DMS153 treated with DMSO at 0.1 percent for 48 hours (cell line): Measurements from ENCODE around the gene CLTC.
"Not testable (repeated sequence)": the region's sequence is repeated elsewhere in the genome, so short reads cannot be mapped to it uniquely, and the experiment has no call there.

Source experiments
- DNase-seq: peaks from one replicate; lab custom pipeline; 2025; ENCODE audit not compliant: unreplicated experiment; lab: John Stamatoyannopoulos, UW

The CLTC gene

DNA sequence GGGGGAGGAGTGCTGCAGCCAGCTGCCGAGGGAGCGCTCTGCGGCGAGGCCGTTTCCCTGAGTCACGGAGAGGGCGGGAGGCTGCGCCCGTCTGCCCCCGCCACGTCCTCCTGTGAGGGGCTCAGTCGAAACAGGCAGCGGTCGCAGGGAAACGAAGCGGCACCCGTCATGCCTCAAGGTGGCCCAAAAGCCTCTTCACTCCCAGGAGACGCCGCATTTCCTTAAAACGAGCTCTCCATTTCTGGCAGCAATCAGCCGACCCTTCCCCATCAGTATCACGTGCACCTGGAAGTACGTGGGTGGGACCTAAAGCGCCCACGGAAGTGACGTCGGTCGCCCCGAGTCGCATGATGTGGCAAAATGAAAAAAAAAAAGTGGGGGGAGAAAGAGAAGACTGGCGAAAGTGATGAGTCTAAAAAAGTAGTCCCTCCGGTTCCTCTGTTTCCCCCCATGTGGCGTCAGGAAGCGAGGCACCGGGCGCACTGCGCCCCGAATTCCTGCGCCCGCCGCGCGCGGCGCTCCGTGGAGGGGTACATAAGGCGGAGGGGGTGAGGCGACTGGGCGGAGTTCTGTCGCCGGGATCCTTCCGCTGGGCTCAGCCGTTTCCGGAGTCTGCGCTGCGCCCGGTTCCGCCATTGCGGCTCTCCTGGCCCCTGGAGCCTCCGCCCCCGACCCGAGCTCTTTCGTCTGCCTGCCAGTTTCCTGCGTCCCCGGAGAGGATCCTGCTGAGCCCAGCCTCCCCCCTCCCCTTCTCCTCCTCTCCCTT, at the start of gene CLTC:
TSS of gene CLTC (plus strand) at position 598 of the 766 bp plus-strand sequence. CDS start 237 bp downstream, outside the sequence.
- DNase-seq, result peak; percentile 90

DNA sequence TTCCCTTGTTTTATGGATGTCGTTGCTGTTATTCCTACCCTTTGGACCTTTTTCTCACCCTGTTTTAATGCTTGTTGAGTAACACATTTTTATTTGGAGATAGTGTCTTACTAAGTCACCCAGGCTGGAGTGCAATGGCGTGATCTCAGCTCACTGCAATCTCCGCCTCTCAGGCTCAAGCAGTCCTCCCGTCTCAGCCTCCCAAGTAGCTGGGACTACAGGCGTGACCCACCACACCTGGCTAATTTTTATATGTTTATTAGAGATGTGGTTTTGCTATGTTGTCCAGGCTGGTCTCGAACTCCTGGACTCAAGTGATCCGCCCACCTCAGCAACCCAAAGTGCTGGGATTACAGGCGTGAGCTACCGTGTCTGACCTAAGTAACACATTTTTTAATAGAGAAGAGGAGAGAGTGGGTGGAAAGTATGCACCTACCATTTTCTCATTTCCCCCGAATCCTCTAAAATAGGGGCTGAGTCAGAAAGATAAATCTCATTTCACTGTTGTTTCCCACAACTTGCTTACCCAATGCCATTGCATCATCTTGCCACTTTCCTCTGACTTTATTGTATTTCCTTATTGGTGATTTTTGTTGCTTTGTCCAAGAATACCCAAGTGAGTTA, 47.3 kb upstream of the CLTC start:
- no peak for DNase-seq

DNA sequence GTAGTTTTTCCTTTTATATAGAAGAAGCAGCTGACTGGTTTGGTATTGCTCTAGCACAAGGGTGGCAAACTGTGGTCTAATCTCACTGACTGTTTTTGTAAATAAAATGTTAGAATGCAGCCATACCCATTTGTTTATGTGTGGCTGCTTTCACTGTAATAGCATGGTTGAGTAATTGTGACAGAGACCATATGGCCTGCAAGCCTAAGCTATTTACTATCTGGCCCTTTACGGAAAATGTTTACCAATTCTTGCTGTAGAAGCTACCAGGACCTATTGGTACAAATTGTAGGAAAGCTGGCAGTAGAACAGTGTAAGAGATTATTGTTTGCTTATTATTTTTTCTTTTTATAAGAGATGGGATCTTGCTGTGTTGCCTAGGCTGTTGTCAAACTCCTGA, 35.5 kb upstream of the CLTC start:
- not testable (repeated sequence) for DNase-seq

DNA sequence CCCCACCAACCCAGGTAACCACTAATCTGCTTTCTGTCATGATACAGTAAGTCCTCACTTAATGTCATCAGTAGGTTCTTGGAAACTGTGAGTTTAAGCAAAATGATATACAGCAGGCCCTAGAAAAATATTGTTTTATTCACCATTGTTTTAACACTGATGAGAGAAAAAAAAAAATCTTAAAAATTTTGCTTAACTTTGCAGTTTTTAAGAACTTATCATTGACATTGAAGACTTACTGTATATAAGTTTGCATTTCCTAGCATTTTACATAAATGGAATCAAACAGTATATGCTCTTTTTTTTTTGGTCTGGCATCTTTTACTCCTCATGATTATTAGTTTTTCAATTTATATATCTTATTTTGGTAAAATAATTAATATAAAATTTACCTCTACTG, 19.5 kb upstream of the CLTC start:
- no peak for DNase-seq

DNA sequence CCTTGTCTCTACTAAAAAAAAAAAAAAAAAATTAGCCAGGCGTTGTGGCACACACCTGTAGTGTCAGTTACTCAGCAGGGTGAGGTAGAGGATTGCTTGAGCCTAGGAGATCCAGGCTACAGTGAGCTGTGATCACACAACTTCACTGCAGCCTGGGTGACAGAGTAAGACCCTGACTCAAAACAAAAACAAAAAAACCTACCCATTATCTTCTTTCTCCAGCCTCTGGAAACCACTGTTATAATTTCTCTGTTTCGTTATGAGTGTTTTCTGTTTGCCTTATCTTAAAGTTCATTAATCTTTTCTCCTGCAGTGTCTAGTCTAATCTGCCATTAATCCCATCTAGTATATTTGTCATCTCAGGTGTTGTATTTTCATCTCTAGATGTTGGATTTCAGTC, 18.6 kb upstream of the CLTC start:
- DNase-seq, result no peak

DNA sequence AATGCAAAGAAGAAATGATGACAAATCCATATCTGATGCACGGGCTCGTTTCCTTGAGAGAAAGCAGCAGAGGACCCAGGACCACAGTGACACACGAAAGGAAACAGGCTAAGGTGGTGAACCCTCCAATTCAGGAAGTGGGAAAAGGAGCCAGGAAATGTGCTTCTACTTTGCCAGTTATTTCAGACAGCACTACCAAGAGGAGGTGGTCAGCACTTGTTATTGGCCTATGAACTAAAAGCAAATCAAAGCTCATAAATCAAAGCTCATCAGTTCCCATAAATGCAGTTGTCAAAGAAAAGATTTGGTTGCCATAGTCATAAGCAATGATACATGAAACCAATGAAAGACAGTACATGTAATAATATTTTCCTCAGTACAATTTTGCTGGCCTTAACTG, 12.6 kb upstream of the CLTC start:
- no peak for DNase-seq

DNA sequence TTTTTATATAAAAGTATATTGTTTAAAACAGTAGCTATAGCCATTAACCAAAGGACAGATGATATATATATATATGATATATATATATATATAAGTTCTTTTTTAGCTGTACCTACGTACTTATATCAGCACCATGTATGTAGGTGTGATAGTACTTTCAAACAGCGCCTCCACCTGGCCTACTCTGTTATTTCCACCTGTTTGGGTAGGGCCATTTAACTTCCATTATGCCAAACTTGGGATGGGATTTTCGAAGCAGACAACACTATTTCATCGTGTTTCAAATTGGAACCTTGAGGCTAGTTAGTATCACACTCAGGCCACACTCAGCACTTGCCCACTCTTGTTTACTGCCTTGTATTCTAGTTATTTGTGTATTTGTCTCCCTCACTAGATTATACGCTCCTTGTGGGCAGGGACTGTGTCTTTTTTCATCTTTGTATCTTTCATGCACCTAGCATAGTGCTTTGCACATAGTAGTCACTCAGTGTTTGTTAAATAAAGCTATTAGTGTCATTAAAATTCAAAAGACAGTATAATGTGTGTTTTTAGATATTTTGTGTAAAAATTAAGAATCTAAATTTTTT, 11.8 kb upstream of the CLTC start:
- no peak for DNase-seq

DNA sequence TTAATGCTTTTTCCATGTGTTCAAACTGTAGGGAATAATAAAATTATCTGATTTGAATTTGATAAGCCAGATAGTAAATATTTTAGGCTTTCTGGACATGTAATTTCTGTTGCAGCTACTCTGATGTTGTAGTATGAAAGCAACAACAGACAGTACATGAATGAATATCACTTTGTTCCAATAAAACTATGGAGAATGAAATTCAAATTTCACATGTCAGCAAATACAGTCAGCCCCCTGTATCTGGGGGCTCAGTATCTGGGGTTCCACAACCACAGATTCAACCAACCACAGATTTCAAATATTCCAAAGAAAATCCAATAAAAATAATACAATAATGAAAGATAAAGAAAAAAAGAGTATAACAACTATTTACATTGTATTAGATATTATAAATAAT, 8.2 kb upstream of the CLTC start:
- no peak for DNase-seq

DNA sequence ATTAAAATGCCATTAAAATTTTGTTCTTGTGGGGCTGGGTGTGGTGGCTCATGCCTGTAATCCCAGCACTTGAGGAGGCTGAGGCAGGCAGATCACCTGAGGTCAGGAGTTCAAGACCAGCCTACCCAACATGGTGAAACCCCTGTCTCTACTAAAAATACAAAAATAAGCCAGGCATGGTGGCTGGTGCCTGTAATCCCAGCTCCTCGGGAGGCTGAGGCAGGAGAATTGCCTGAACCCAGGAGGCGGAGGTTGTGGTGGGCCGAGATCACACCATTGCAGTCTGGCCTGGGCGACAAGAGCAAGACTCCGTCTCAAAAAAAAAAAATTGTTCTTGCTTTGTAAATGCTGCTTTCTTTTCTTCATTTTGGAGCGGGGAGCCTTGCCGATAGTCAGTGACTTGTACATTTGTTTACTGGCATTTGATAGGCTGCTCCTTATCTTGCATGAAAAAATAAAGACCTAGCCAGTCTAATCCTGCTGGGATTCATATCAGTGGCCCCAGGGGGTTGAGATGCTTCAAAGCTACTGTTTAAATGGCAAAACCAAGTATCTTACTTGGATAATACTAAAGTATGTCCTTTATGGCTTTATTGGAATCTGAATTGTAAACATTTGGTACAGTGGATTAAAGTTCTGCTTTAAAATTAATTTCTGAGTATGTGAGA, 3.3 kb upstream of the CLTC start:
- DNase-seq, result no peak

DNA sequence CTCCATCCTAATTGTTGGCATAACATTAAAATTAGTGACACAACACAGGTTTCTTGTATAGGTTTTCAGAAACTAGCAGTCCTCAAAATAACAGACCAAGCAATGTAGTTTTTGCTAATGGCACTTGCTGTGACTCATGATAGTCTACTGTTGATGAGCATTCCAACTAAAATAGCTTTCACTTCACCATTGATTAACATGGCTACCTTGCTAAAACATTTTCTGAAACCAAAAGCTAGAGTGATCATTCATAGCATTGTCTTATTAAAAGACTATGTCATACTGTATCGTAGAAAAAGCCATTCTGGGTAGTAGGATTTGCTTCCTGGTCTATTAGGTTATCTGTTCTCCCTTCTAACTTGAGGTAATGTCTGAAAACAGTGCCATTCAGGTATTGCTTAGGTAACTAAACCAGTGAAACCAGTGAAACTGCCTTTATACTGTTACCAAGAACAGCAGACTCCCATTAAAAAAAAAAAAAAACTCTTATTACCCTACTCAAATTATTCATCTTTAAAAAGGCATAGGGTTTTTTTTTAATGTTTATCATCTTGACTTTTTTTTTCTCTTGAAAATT, 2.5 kb upstream of the CLTC start:
- no peak for DNase-seq

DNA sequence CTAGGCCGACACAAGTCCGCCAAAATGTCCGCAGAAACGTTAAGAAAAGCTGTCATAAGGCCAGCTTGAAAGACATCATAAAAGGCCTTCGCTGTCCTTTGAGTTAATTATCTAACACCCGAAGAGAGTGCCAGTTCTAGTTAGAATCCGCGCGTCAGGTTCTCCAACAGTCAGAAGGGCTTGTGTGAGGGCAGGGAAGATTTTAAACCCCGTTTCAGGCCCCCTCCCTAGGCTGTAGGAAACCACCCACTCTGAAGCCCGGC, 729 bp upstream of the CLTC start:
- no peak for DNase-seq

DNA sequence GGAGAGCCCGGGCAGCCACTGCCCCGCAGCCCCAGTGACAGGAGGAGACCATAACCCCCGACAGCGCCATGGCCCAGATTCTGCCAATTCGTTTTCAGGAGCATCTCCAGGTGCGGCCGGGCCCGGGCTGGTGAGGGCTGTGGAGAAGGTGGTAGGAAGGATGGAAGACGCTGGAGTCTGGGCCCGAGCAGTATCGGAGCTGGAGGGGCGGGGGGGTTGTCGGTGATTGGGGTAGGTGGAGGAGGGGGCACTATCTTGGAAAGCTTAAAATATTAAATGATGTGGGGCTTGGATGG, 317 bp downstream of the CLTC start:
- no peak for DNase-seq

DNA sequence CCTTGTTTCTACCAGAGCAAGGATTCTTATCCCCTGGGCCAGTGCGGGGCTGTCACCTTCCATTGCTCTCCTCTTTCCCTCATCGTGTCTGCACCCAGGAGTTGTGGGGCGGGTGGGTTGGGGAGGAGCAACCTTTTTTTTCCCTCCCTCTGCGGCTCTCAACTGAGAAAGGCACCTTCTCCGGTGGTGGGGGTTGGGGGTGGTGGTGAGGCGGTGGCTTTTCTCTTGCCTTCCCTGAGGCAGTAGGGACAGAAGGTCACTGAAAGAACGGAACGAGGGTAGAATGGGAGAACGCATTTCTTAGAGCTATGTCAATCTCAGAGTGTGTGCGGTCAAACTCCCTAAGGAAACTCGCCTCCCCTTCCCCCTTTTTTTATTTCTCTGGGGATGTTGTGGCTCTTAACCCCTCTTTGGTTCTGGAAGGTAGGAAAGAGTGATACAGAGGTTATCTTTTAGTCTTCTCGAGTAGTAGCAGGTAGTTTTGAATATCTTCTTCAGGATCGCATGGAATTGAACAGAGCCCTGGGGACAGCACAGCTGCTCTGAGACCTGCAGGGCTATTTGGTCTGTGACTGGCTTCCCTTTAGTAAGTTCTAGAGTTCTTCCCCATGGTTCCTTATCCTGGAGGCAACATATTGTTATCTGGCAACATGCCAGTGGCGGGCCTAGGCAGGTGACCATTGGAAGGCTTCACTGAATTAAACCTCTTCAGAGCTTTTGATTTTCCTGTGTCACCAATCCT, 994 bp downstream of the CLTC start:
- DNase-seq, result no peak

DNA sequence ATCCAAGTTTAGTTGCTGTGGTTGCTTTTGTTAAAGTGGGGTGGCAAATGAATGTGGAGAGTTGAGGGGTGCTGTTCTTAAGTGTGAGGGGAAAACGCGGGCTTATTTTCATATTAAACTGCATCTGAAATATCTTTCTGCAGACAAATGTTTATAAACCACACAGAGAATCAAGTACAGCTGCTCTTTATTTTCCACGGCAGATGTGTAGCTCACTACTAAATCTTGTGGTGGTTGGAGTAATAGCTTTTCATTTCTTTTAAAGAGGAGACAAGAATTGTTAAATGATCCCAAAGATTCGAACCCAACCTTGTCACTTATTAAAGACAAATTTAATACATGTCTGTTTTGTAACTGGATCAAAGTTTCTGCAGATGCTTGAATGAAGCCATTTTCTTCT, 2.1 kb downstream of the CLTC start:
- DNase-seq, result no peak

DNA sequence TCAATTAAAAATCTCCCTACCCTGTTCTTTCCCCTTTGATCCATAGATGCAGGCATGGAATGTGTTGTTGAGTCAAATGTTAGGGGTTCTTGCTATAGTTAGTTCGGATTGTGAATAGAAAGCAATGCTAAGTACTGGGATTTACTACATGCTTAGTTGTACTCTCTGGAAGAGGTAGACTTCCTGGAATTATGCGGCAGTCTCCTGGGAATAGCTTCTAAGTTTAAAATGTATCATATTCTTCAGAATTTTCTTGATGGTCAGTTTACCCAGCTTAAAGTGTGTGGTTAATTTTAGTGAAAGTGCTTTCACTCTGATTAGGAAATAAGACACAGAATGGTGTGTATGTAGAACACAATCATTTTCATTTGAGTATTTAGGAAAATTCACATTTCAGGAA, 3.5 kb downstream of the CLTC start:
- no peak for DNase-seq

DNA sequence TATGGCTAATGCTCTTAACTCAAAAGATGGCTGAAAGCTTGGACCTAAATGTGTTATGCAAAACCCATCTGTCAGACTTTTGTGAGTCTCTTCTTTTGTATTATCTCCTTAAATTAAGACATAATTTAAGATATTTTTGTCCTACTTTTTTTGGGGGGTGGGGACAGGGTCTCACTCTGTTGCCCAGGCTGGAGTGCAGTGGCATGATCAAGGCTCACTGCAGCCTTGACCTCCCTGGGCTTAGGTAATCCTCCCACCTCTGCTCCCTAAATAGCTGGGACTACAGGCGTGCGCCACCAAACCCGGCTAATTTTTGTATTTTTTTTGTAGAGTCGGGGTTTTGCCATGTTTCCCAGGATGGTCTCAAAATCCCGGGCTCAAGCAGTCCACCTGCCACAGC, 7.1 kb downstream of the CLTC start:
- no peak for DNase-seq

DNA sequence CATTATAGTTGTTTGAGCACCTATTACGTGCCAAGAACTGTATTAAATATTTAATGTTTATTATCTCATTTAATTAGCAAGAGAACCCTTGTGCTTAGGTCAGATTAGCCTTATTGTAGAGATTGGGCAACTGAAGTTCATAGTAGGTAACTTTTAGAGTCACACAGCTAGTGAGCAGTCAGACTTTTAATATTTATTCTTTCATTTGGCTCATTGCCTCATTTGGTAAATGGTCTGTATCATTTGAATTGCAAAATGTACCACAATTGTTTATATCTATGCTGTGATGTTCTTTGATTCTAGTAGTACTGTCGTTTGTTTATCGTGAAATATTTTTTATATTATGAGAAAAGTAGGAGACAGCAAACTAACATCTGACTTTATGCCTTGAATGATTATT, 7.6 kb downstream of the CLTC start:
- no peak for DNase-seq

DNA sequence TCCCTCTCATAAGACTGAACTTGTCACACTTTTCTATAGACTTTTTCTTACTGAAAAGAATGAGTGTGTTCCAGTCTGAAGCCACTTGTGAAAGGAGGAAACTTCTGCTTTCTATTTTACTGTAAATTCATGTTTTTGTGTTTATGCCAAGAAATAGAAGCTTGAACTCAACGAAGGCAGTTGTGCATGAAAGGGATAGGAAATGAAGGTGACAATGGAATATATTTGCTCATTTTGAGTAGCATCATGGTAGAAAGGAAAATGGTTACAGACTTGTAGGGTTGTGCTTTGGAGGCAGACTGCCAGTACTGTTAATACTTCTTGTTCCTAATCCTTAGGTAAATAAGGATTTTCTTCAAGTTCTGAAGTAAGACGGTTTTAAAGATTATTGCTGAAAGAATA, 8.1 kb downstream of the CLTC start:
- DNase-seq, result no peak

DNA sequence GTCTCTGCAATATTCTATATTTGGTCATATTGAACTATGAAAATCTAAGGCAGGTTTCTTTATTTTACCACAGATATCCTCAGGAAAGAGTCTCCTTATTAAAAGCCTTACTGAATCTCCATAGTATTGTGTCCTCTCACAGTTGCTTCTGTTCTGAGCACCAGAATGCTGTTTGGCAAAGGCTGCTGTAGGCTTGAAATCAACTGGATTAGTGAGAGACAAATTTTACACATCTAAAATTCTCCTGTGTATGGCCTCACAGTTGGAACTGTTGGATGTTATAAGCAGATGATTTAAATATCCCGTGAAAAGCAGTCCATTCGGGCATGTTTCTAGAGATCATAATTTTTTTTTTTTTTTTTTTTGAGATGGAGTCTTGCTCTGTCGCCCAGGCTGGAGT, 9.5 kb downstream of the CLTC start:
- no peak for DNase-seq

DNA sequence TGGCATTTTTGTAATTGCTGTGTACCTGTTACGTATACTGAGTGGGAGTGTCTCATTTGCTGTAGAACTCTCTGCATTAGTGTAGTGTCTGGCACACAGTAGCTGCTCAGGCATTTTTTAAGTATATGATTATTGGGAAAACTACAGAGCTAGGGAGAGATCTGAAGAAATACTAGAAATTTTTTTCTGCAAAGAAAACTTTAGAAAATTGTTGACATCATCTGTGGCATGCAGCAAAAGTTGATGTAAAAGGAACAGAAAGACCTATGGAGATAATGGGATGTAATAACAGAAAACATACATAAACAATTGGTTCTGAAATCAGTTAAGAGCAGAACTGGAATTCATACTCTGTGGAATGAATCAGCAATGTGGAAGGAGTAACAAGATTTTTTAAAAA, 11.6 kb downstream of the CLTC start:
- DNase-seq, result no peak

DNA sequence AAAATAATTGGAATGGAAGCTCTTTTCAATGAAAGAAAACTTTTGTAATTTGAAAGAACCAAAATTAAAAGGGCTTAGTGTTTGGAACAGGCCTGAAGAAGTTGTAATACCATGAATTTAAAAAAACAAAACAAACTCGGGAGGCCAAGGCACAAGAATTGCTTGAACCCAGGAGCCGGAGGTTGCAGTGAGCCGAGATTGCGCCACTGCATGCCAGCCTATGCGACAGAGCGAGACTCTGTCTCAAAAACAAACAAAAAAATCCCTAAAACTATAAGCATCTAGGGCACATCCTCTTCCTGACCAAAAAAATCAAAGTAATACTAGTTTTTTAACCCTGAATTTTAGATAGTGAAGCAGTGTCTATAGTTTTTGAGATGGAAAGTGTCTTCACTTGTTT, 12.7 kb downstream of the CLTC start:
- no peak for DNase-seq
